ENCODE measurements around the gene UGT2A3. TPM values are rescaled to one million over a fixed set of nuclear protein-coding genes. Genes with fewer than 3 reads are reported as not detected.
"Not testable (repeated sequence)": the region's sequence is repeated elsewhere in the genome, so short reads cannot be mapped to it uniquely, and the experiment has no call there.

UGT2A3 gene
- total RNA-seq, 1 donor from 2014 or later = 0.67 TPM

DNA sequence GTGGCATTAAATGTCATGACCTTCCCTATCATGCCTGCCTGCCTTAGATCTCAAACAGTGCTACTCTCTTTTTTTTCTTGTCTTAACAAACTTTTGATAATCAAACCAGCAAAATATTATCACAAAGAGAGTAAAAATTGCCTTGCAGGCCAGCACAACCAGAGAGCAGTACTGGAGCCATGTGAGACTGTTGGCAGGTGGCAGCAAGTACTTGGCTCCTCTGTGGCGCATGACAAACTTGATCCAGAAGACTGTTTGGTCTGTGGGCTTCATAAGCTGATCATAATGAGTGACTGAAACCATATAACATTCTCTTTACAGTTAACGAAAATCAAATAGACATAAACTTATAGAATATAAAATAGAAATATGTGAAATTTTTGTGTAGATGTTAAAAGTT is 33.3 kb upstream of the UGT2A3 start:
- H3K27ac Mint-ChIP-seq = no peak overlapping the region
- DNase-seq (ENCODE audit: low spot score, unreplicated experiment) = no peak
- peaks cover 31% of the 10 kb centered on the region for H3K9me3 Mint-ChIP-seq (ENCODE audit: low read depth)
- H3K36me3 Mint-ChIP-seq (ENCODE audit: insufficient read depth) = peaks cover 15% of the 10 kb centered on the region
- H3K27me3 Mint-ChIP-seq = no peaks in the 10 kb centered on the region
- TF ChIP-seq, protein P1, sequence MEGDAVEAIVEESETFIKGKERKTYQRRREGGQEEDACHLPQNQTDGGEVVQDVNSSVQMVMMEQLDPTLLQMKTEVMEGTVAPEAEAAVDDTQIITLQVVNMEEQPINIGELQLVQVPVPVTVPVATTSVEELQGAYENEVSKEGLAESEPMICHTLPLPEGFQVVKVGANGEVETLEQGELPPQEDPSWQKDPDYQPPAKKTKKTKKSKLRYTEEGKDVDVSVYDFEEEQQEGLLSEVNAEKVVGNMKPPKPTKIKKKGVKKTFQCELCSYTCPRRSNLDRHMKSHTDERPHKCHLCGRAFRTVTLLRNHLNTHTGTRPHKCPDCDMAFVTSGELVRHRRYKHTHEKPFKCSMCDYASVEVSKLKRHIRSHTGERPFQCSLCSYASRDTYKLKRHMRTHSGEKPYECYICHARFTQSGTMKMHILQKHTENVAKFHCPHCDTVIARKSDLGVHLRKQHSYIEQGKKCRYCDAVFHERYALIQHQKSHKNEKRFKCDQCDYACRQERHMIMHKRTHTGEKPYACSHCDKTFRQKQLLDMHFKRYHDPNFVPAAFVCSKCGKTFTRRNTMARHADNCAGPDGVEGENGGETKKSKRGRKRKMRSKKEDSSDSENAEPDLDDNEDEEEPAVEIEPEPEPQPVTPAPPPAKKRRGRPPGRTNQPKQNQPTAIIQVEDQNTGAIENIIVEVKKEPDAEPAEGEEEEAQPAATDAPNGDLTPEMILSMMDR (IDR thresholded peaks at IDR 0.05; ENCODE audit: unreplicated experiment) = no peak
- peaks cover 1% of the 10 kb centered on the region for H3K4me1 Mint-ChIP-seq (ENCODE audit: low read depth)
- H3K4me3 Mint-ChIP-seq (ENCODE audit: low read depth) = no peak overlapping the region

DNA sequence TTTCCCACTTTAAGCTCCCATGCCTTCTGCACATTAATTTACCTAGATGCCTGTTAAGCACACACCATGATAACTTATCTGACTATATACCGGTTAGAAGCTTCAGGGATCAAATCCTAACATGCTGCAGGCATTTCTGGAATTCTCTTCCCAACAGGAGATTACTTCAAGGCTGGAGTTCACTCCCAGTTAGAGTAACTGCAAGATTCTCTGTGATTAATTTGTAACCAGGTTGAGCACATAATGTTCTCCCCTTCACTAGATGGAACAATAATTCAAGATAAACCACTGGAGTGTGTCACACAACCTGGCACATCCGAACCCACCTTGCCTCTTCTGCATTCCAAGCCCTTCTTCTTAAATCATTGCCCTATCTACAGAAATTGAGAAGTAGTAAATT is 11.8 kb upstream of the UGT2A3 start:
- DNase-seq (ENCODE audit: low spot score, unreplicated experiment) = no peak
- peak overlapping the region; percentile 91 for H3K27ac Mint-ChIP-seq
- peaks cover 20% of the 10 kb centered on the region for H3K4me1 Mint-ChIP-seq (ENCODE audit: low read depth)
- peaks cover 45% of the 10 kb centered on the region for H3K9me3 Mint-ChIP-seq (ENCODE audit: low read depth)
- TF ChIP-seq, protein P1 (IDR thresholded peaks at IDR 0.05; ENCODE audit: unreplicated experiment) = no peak
- H3K4me3 Mint-ChIP-seq (ENCODE audit: low read depth) = no peak overlapping the region
- H3K27me3 Mint-ChIP-seq = no peaks in the 10 kb centered on the region
- H3K36me3 Mint-ChIP-seq (ENCODE audit: insufficient read depth) = peaks cover 36% of the 10 kb centered on the region

DNA sequence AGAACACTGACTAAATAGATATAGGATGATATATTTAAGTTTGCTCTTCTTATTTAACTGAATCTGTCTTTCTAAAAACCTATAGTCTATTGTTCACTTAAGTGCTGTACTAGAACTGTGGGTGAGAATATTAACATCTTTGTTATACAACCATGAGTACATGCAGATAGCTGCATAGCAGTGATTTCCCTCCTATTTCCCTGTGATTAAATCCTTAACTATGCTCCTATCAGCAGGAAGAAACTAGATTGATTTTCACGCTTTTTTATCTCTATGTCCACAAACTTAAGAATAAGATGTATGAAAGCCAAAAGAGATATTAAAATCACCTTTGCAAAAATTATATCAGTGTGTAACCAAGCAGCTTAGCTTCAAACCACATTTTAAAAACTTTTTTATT is 11.3 kb upstream of the UGT2A3 start:
- peak overlapping the region; percentile 91 for H3K27ac Mint-ChIP-seq
- DNase-seq (ENCODE audit: low spot score, unreplicated experiment) = no peak
- peak overlapping the region; percentile 15 for H3K4me3 Mint-ChIP-seq (ENCODE audit: low read depth)
- H3K27me3 Mint-ChIP-seq = no peaks in the 10 kb centered on the region
- H3K9me3 Mint-ChIP-seq (ENCODE audit: low read depth) = peaks cover 40% of the 10 kb centered on the region
- peaks cover 32% of the 10 kb centered on the region for H3K36me3 Mint-ChIP-seq (ENCODE audit: insufficient read depth)
- peaks cover 20% of the 10 kb centered on the region for H3K4me1 Mint-ChIP-seq (ENCODE audit: low read depth)
- TF ChIP-seq, protein P1 (IDR thresholded peaks at IDR 0.05; ENCODE audit: unreplicated experiment) = no peak

DNA sequence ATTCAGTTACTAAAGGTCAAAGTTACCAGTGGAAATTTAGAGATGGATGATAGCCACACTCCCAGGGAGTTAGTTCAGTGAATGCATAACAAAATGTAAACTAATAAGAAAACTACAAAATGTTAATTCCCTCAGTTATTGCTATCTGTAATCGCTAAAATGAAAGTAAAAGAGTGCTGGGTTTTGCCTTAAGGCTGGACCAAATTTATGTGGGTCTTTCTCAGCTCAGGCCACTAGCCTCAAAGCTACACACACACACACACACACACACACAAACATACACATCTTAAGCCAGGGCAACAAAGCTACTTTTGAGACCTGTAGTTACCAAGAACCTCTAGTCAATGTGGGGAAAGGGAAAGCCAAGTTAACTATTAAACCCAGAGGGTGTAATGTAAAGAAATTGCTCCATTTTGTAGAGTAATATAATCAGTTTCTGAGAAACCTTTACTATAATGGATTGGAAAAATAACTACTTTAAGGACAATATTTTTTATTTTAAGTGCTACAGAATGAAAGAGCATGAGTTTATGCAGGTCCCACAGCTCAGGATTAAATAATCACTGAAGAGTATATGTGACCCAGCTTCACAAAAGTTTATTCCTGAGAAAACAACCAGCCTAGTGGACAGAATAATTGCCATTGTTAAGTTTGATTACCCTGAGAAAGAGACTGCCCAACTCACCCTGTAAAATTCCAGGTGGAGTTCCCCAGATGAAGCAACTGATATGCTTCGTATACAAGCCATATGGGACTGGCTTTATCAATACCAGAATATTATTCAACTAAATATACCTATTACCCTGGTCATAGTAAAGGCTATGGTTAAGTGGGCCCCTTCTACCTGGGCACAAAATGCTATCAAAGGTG is 8.9 kb upstream of the UGT2A3 start:
- Mint-ChIP-seq H3K4me3 (ENCODE audit: low read depth) (no peak overlapping the region), H3K4me1 (ENCODE audit: low read depth) (peaks cover 20% of the 10 kb centered on the region), H3K27me3 (no peaks in the 10 kb centered on the region), H3K9me3 (ENCODE audit: low read depth) (peaks cover 36% of the 10 kb centered on the region), H3K36me3 (ENCODE audit: insufficient read depth) (peaks cover 33% of the 10 kb centered on the region), H3K27ac (no peak overlapping the region)
- no peak for DNase-seq (ENCODE audit: low spot score, unreplicated experiment)
- TF ChIP-seq, protein P1 (IDR thresholded peaks at IDR 0.05; ENCODE audit: unreplicated experiment) = no peak

DNA sequence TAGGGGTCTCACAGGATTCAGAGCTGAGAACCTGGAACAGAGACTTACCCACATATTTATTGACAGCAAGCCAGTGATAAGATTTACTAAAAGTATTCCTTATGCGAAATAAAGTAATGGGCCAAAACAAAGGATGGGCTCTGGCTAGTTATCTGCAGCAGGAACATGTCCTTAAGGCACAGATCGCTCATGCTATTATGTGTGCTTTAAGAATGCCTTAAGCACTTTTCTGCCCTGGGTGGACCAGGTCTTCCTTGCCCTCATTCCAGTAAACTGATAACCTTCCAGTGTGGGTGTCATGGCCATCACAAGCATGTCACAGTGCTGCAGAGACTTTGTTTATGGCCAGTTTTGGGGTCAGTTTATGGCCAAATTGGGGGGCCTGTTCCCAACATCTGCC is 7.5 kb upstream of the UGT2A3 start:
- not testable (repeated sequence) for DNase-seq (ENCODE audit: low spot score, unreplicated experiment); H3K4me3 Mint-ChIP-seq (ENCODE audit: low read depth); H3K27me3 Mint-ChIP-seq; H3K27ac Mint-ChIP-seq
- peaks cover 26% of the 10 kb centered on the region for H3K9me3 Mint-ChIP-seq (ENCODE audit: low read depth)
- H3K4me1 Mint-ChIP-seq (ENCODE audit: low read depth) = peaks cover 27% of the 10 kb centered on the region
- H3K36me3 Mint-ChIP-seq (ENCODE audit: insufficient read depth) = peaks cover 25% of the 10 kb centered on the region

DNA sequence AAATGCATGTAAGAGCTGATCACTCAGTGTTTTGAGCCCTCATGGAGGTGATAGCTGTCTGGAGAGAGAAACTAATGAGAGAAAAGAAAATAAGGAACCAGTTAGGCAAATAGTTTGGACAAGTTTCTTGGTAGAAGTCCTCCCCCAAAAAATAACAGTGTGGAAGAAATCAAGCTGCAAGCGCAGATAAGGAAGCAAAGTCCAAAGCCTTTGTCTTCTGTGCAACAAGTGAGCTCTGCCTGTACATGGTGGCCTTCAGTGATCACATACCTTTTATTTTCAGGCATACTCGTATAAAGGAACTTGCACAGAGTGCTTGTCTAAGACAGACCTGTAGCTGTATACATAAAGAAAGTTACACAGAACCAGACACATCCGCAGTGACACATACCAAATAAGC is 2.5 kb upstream of the UGT2A3 start:
- H3K27ac Mint-ChIP-seq = peak overlapping the region; percentile 87

More for the DNA sequence above, 2.5 kb upstream of the UGT2A3 start:
- TF ChIP-seq, protein P1 (IDR thresholded peaks at IDR 0.05; ENCODE audit: unreplicated experiment) = no peak
- Mint-ChIP-seq H3K27me3 (no peaks in the 10 kb centered on the region), H3K4me3 (ENCODE audit: low read depth) (no peak overlapping the region), H3K4me1 (ENCODE audit: low read depth) (peaks cover 24% of the 10 kb centered on the region), H3K36me3 (ENCODE audit: insufficient read depth) (peaks cover 20% of the 10 kb centered on the region), H3K9me3 (ENCODE audit: low read depth) (peaks cover 27% of the 10 kb centered on the region)
- DNase-seq (ENCODE audit: low spot score, unreplicated experiment) = no peak

Data from progenitor cell of endocrine pancreas (in vitro differentiated cells).